ENCODE data around the gene KYNU.

- TF ChIP-seq POLR2A (IDR thresholded peaks at IDR 0.05; ENCODE audit: low read length) (no peak), GATA1 (IDR thresholded peaks at IDR 0.05; ENCODE audit: low read depth, low read length) (no peak)
Measured at GRCh38 chr2:142961202-142961601, 83.7 kb downstream of the KYNU start.
